IMR-90 (cell line): Measurements from ENCODE around the gene USB1. TPM values are rescaled to one million over a fixed set of nuclear protein-coding genes. Genes with fewer than 3 reads are reported as not detected.

Experiments
- ATAC-seq: fragments of 200-7000 bp; cut with Tn5 transposase; 2 replicates; pipeline ENCODE4 v1.9.1; 2020; ENCODE audit warnings: low read depth, mild to moderate bottlenecking, moderate library complexity
- BruUV-seq: library from RNA; stranded (reverse); fragments of 400-500 nt; replicated peaks from 2 replicates; lab custom pipeline; 2021; lab: Mats Ljungman, UMichigan
- CTCF ChIA-PET: fragments of 300-600 bp; formaldehyde crosslinking; extraction: SDS; loops from one replicate; lab custom pipeline; 2021; ENCODE audit warnings: antibody characterized with exemption; lab: Yijun Ruan, JAX
- POLR2A ChIA-PET: fragments of 300-600 bp; sonication (Branson Sonifier 250); formaldehyde crosslinking; loops from one replicate; lab custom pipeline; 2022; ENCODE audit warnings: antibody characterized with exemption; ENCODE audit not compliant: unreplicated experiment; lab: Charles Lee
- DNase-seq: peaks from one replicate; pipeline ENCODE4 v3.0.0; 2013
- H2AFZ ChIP-seq: replicated peaks from 2 replicates; pipeline ENCODE3; 2013; ENCODE audit warnings: low read length, mild to moderate bottlenecking; ENCODE audit not compliant: poor library complexity
- H2AK5ac ChIP-seq: 2 replicates; pipeline ENCODE4 v1.6.1; 2013; ENCODE audit warnings: low read depth, low read length, inconsistent platforms
- H2AK9ac ChIP-seq: replicated peaks from 2 replicates; pipeline ENCODE3; 2013; ENCODE audit warnings: mild to moderate bottlenecking, low read depth, low read length, moderate library complexity; ENCODE audit not compliant: poor library complexity
- H2BK120ac ChIP-seq: 2 replicates; pipeline ENCODE4 v1.6.1; 2013; ENCODE audit warnings: low read depth, low read length, inconsistent platforms
- H2BK15ac ChIP-seq: 3 replicates; pipeline ENCODE4 v1.6.1; 2013; ENCODE audit warnings: low read depth, low read length, inconsistent platforms
- H2BK20ac ChIP-seq: 2 replicates; pipeline ENCODE4 v1.6.1; 2013; ENCODE audit warnings: low read depth, mild to moderate bottlenecking, inconsistent platforms, low read length, moderate library complexity
- H2BK5ac ChIP-seq: 2 replicates; pipeline ENCODE4 v1.6.1; 2013; ENCODE audit warnings: mild to moderate bottlenecking, low read depth, low read length, inconsistent platforms; ENCODE audit not compliant: poor library complexity, severe bottlenecking
- H3K14ac ChIP-seq: replicated peaks from 2 replicates; pipeline ENCODE4 v1.6.1; 2013; ENCODE audit warnings: low read depth, low read length, inconsistent platforms
- H3K18ac ChIP-seq: 2 replicates; pipeline ENCODE4 v1.6.1; 2013; ENCODE audit warnings: low read depth, low read length, control low read depth
- H3K23ac ChIP-seq: 2 replicates; pipeline ENCODE4 v1.6.1; 2013; ENCODE audit warnings: low read depth, low read length, inconsistent platforms
- H3K27ac ChIP-seq: 2 replicates; pipeline ENCODE4 v1.5.1; 2013; ENCODE audit warnings: mild to moderate bottlenecking, control low read depth, low read length; ENCODE audit not compliant: insufficient read depth
- H3K27me3 ChIP-seq: 2 replicates; pipeline ENCODE4 v1.6.1; 2013; ENCODE audit warnings: low read length; ENCODE audit not compliant: control insufficient read depth, insufficient read depth
- H3K36me3 ChIP-seq: 2 replicates; pipeline ENCODE4 v1.6.1; 2013; ENCODE audit warnings: low read length, mixed read lengths; ENCODE audit not compliant: control insufficient read depth, insufficient read depth
- H3K4ac ChIP-seq: 2 replicates; pipeline ENCODE4 v1.6.1; 2013; ENCODE audit warnings: low read depth, low read length, inconsistent platforms
- H3K4me1 ChIP-seq: 2 replicates; pipeline ENCODE4 v1.6.1; 2013; ENCODE audit warnings: low read length, mixed read lengths; ENCODE audit not compliant: control insufficient read depth, insufficient read depth
- H3K4me2 ChIP-seq: 2 replicates; pipeline ENCODE4 v1.6.1; 2013; ENCODE audit warnings: low read depth, mild to moderate bottlenecking, control low read depth, low read length, moderate library complexity
- H3K4me3 ChIP-seq: 2 replicates; pipeline ENCODE4 v1.5.1; 2013; ENCODE audit warnings: low read depth, mild to moderate bottlenecking, control low read depth, low read length, moderate library complexity; ENCODE audit not compliant: insufficient read depth
- H3K56ac ChIP-seq: 2 replicates; pipeline ENCODE4 v1.6.1; 2013; ENCODE audit warnings: low read length, inconsistent platforms; ENCODE audit not compliant: insufficient read depth; ENCODE audit errors: extremely low read depth
- H3K79me1 ChIP-seq, 2 experiments: 2 replicates each; pipeline ENCODE4 v1.6.1; 2013; ENCODE audit warnings: low read length in 2 of 2, inconsistent platforms in 1 of 2, low read depth in 1 of 2
- H3K9ac ChIP-seq: 2 replicates; pipeline ENCODE4 v1.6.1; 2013; ENCODE audit warnings: low read depth, low read length, control low read depth
- H3K9me1 ChIP-seq: 2 replicates; pipeline ENCODE4 v1.6.1; 2013; ENCODE audit warnings: low read length, inconsistent platforms; ENCODE audit not compliant: insufficient read depth
- H3K9me3 ChIP-seq: 2 replicates; pipeline ENCODE4 v1.6.1; 2013; ENCODE audit warnings: low read length; ENCODE audit not compliant: control insufficient read depth, insufficient read depth
- H4K20me1 ChIP-seq: 2 replicates; pipeline ENCODE4 v1.6.1; 2013; ENCODE audit warnings: low read length, inconsistent platforms; ENCODE audit not compliant: insufficient read depth
- H4K5ac ChIP-seq: 2 replicates; pipeline ENCODE4 v1.6.1; 2013; ENCODE audit warnings: mild to moderate bottlenecking, low read depth, low read length, control low read depth
- H4K8ac ChIP-seq, 2 experiments: 2 replicates each; pipeline ENCODE4 v1.6.1; 2013; ENCODE audit warnings: low read depth in 2 of 2, low read length in 2 of 2, control low read depth in 1 of 2, inconsistent platforms in 1 of 2
- H4K91ac ChIP-seq: 2 replicates; pipeline ENCODE4 v1.6.1; 2013; ENCODE audit warnings: low read depth, low read length, inconsistent platforms; ENCODE audit not compliant: insufficient read depth
- BHLHE40 ChIP-seq: fragments of 150-350 bp; IDR thresholded peaks from 2 replicates; pipeline ENCODE4 v1.6.1; 2016; ENCODE audit warnings: mild to moderate bottlenecking, low read depth, low read length
- CEBPB ChIP-seq: IDR thresholded peaks from 2 replicates; pipeline ENCODE4 v1.6.1; 2012; ENCODE audit warnings: low read depth, low read length, improper control_type of control experiment
- CHD1 ChIP-seq: IDR thresholded peaks from 2 replicates; pipeline ENCODE4 v1.6.1; 2012; ENCODE audit warnings: low read depth, low read length, improper control_type of control experiment
- ELK1 ChIP-seq: fragments of 150-350 bp; IDR thresholded peaks from 2 replicates; pipeline ENCODE4 v1.6.1; 2016; ENCODE audit warnings: low read depth, mild to moderate bottlenecking, low read length, moderate library complexity, borderline replicate concordance
- FOS ChIP-seq: fragments of 150-350 bp; IDR thresholded peaks from 2 replicates; pipeline ENCODE4 v1.6.1; 2016; ENCODE audit warnings: low read depth, low read length
- MAFK ChIP-seq: IDR thresholded peaks from 2 replicates; pipeline ENCODE4 v1.6.1; 2012; ENCODE audit warnings: low read depth, low read length, improper control_type of control experiment
- MXI1 ChIP-seq: IDR thresholded peaks from 2 replicates; pipeline ENCODE4 v1.6.1; 2012; ENCODE audit warnings: low read depth, mild to moderate bottlenecking, low read length, moderate library complexity, borderline replicate concordance
- NFE2L2 ChIP-seq: fragments of 150-350 bp; IDR thresholded peaks from 2 replicates; pipeline ENCODE4 v1.6.1; 2016; ENCODE audit warnings: low read depth, mild to moderate bottlenecking, low read length
- POLR2A ChIP-seq: IDR thresholded peaks from 2 replicates; pipeline ENCODE4 v1.6.1; 2012; ENCODE audit warnings: mild to moderate bottlenecking, low read depth, low read length
- RAD21 ChIP-seq: IDR thresholded peaks from 2 replicates; pipeline ENCODE4 v1.6.1; 2012; ENCODE audit warnings: low read length, improper control_type of control experiment
- RCOR1 ChIP-seq: IDR thresholded peaks from 2 replicates; pipeline ENCODE4 v1.6.1; 2012; ENCODE audit warnings: mild to moderate bottlenecking, low read length, improper control_type of control experiment; ENCODE audit not compliant: insufficient replicate concordance
- RFX5 ChIP-seq: IDR thresholded peaks from 2 replicates; pipeline ENCODE4 v1.8.0; 2012; ENCODE audit warnings: low read depth, mild to moderate bottlenecking, low read length, moderate library complexity
- WGBS, 2 experiments: methylation state at CpG; one replicate each; pipeline versions ENCODE4 v1.1.5 to v1.1.7; 2013; ENCODE audit warnings: missing lambda C conversion rate in 2 of 2; ENCODE audit not compliant: insufficient read length in 1 of 2; ENCODE audit errors: extremely low coverage in 2 of 2; 5-methylcytosine and 5-hydroxymethylcytosine counted together
- dilution Hi-C: fragments of 300-500 bp; cut with HindIII; formaldehyde crosslinking; loops from one replicate; pipeline ENCODE4 v1.14.3; 2018; ENCODE audit warnings: low sequenced_read_pairs; ENCODE audit not compliant: unreplicated experiment
- in situ Hi-C: fragments of 300-500 bp; cut with MboI; formaldehyde crosslinking; loops from 3 replicates; pipeline ENCODE4 v1.14.3; 2019; ENCODE audit warnings: low sequenced_read_pairs, inconsistent platforms, mixed read lengths
- intact Hi-C: fragments of 100-400 bp; cut with micrococcal nuclease; formaldehyde crosslinking; loops from 2 replicates; pipeline ENCODE4 v1.10.0; 2022
- polyA plus RNA-seq, 3 experiments: library from polyadenylated mRNA; depleted of rRNA; stranded (reverse); fragments of >200 nt; gene quantifications; 2 replicates each; pipeline ENCODE4 v1.2.3, GENCODE V29; 2012; ENCODE audit warnings: low replicate concordance in 1 of 3
- total RNA-seq: library from RNA; depleted of rRNA; stranded (reverse); fragments of >200 nt; gene quantifications from 2 replicates; pipeline ENCODE4 v1.2.3, GENCODE V29; 2012
- TF ChIP-seq, protein P1 (sequence below): conservative IDR thresholded peaks from 2 replicates; pipeline ENCODE4 v1.5.1; 2012; ENCODE audit warnings: mild to moderate bottlenecking, low read depth, low read length, improper control_type of control experiment

The USB1 gene
- total and polyA plus RNA-seq, 2 of the 4 experiments (the other 2 are of a cell fraction): 45.9 to 94.9 TPM

DNA sequence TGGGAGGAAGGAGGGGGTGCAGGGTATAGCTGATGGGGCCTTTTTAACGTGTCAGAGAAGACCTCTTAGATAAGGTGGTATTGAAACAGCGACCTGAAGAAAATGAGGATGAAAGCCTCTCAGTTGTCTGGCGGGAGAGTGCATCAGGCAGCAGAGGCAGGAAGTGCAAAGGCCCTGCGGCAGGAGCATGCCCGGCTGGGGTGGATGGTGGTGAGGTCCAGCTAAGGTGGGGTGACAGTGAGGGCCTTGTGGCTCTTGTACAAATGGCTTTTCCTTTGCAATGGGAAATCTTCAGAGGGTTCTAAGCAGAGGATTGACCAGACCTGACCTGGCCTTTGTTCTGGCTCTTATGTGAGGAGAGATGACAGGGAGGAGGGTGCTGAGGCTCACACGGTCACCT, 35.7 kb downstream of the USB1 start:
- no peak overlapping the region for H3K18ac ChIP-seq
- no peaks in the 10 kb centered on the region for H3K4me1 ChIP-seq
- no peak overlapping the region for H3K27ac ChIP-seq
- H2AK5ac ChIP-seq: no peak overlapping the region
- H3K79me1 ChIP-seq: no peaks in the 10 kb centered on the region
- H4K8ac ChIP-seq: no peak overlapping the region
- ChIA-PET CTCF (no interaction called here), POLR2A (no interaction called here)
- no peaks in the 10 kb centered on the region; the same call in 1 of the 2 replicates for H3K9me1 ChIP-seq
- no peaks in the 10 kb centered on the region for H3K36me3 ChIP-seq
- no peak overlapping the region for H2AFZ ChIP-seq
- no peak overlapping the region for H2AK9ac ChIP-seq
- dilution Hi-C loops (no loop called here), in situ Hi-C loops (no loop called here), intact Hi-C loops (no loop called here)
- no peak overlapping the region for H2BK15ac ChIP-seq
- H4K91ac ChIP-seq: no peak overlapping the region
- H4K20me1 ChIP-seq: no peaks in the 10 kb centered on the region
- no peak overlapping the region for H3K56ac ChIP-seq
- no peaks in the 10 kb centered on the region for H3K9me3 ChIP-seq
- ATAC-seq (no peak), DNase-seq (no peak)
- no peak overlapping the region for H3K4ac ChIP-seq
- H3K4me3 ChIP-seq: no peak overlapping the region
- no peak overlapping the region for H3K14ac ChIP-seq
- peaks cover 16% of the 10 kb centered on the region for H3K27me3 ChIP-seq
- no peak overlapping the region for H3K9ac ChIP-seq
- BruUV-seq: no TSS peak
- no peak overlapping the region for H2BK5ac ChIP-seq
- H3K23ac ChIP-seq: no peak overlapping the region
- TF ChIP-seq FOS (no peak), BHLHE40 (no peak), NFE2L2 (no peak), RCOR1 (no peak), RFX5 (no peak), POLR2A (no peak), ELK1 (no peak), MAFK (no peak), RAD21 (no peak), CHD1 (no peak), MXI1 (no peak), CEBPB (no peak)
- TF ChIP-seq, protein P1, sequence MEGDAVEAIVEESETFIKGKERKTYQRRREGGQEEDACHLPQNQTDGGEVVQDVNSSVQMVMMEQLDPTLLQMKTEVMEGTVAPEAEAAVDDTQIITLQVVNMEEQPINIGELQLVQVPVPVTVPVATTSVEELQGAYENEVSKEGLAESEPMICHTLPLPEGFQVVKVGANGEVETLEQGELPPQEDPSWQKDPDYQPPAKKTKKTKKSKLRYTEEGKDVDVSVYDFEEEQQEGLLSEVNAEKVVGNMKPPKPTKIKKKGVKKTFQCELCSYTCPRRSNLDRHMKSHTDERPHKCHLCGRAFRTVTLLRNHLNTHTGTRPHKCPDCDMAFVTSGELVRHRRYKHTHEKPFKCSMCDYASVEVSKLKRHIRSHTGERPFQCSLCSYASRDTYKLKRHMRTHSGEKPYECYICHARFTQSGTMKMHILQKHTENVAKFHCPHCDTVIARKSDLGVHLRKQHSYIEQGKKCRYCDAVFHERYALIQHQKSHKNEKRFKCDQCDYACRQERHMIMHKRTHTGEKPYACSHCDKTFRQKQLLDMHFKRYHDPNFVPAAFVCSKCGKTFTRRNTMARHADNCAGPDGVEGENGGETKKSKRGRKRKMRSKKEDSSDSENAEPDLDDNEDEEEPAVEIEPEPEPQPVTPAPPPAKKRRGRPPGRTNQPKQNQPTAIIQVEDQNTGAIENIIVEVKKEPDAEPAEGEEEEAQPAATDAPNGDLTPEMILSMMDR: no peak
- H3K4me2 ChIP-seq: no peak overlapping the region
- H2BK20ac ChIP-seq: no peak overlapping the region
- WGBS, 2 experiments: 55% methylated on average over 3 of the region's 6 CpGs; no CpG with 5 or more reads in 1 of the 2 experiments
- H2BK120ac ChIP-seq: no peak overlapping the region
- H4K5ac ChIP-seq: no peak overlapping the region
